ENCODE data around the gene GLI3.

The GLI3 gene

GRCh38 chr7:41976411-41976810 lies 260.6 kb downstream of the GLI3 start:
- in situ Hi-C loops (cut with MboI; ENCODE audit: low pct_unique_long_range_greater_than_20kb, low sequenced_read_pairs, unreplicated experiment): no loop called here
- no peak for DNase-seq (ENCODE audit: low spot score)
- no peak for TF ChIP-seq CTCF (IDR thresholded peaks at IDR 0.05; ENCODE audit: extremely low read depth, insufficient read depth, missing control alignments)

DNA sequence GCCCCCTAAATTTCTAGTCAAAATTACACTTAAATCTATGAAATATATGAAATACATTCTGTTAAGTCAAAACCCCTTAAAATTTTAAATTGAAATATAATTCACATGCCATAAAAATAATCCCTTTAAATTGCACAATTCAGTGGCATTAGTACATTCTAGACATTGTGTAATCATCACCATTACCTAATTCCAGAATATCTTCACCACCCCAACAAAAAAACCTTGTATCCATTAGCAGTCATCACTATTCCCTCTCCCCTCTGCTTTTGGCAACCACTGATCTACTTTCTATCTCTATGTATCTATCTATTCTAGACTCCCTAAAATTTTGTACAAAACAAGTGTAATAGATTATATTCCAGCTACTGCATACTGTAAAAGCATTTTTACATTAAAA lies 261.2 kb downstream of the GLI3 start:
- DNase-seq (ENCODE audit: low spot score): no peak
- TF ChIP-seq CTCF (IDR thresholded peaks at IDR 0.05; ENCODE audit: extremely low read depth, insufficient read depth, missing control alignments): no peak
- in situ Hi-C loops (cut with MboI; ENCODE audit: low pct_unique_long_range_greater_than_20kb, low sequenced_read_pairs, unreplicated experiment): no loop called here

DNA sequence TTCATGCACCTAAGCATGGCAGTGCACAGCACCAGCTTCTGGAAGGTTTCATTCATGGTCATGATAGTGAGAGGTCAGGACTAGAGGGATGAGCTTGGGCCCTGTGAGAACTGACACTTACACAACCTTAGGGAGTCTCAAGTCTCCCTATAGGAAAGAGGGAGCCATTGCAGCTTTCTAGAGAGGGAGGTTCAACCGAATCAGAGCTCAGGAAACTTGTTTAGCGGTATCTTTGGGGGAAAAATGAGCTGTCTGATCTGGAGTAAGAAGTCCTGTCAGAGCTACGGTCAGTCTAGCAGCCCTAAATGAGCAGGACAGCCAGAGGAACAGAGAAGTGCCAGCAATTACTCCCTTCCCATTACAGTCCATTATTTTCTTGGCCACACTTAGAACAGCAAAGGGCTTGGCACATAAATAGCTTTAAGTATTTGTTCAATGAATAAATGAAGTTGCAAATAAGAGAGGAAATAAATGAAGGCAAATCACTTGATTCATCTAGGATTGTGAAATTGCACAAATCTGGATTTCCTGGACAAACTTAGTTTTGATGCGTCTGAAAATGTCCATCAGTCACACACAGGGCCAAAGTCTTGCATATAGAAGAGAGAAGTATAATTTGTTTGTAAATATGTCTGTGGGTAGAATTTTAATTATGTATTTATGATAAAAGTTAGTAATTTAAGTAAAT lies 262.0 kb downstream of the GLI3 start:
- DNase-seq (ENCODE audit: low spot score): no peak
- TF ChIP-seq CTCF (IDR thresholded peaks at IDR 0.05; ENCODE audit: extremely low read depth, insufficient read depth, missing control alignments): no peak
- in situ Hi-C loops (cut with MboI; ENCODE audit: low pct_unique_long_range_greater_than_20kb, low sequenced_read_pairs, unreplicated experiment): no loop called here

- TF ChIP-seq CTCF (IDR thresholded peaks at IDR 0.05; ENCODE audit: extremely low read depth, insufficient read depth, missing control alignments): no peak
- no peak for DNase-seq (ENCODE audit: low spot score)
- in situ Hi-C loops (cut with MboI; ENCODE audit: low pct_unique_long_range_greater_than_20kb, low sequenced_read_pairs, unreplicated experiment): no loop called here
These were observed 263.7 kb downstream of the GLI3 start for GRCh38 chr7:41973202-41973730.

GRCh38 chr7:41972776-41973175 lies 264.2 kb downstream of the GLI3 start:
- no peak for DNase-seq (ENCODE audit: low spot score)
- no peak for TF ChIP-seq CTCF (IDR thresholded peaks at IDR 0.05; ENCODE audit: extremely low read depth, insufficient read depth, missing control alignments)
- in situ Hi-C loops (cut with MboI; ENCODE audit: low pct_unique_long_range_greater_than_20kb, low sequenced_read_pairs, unreplicated experiment): no loop called here

DNA sequence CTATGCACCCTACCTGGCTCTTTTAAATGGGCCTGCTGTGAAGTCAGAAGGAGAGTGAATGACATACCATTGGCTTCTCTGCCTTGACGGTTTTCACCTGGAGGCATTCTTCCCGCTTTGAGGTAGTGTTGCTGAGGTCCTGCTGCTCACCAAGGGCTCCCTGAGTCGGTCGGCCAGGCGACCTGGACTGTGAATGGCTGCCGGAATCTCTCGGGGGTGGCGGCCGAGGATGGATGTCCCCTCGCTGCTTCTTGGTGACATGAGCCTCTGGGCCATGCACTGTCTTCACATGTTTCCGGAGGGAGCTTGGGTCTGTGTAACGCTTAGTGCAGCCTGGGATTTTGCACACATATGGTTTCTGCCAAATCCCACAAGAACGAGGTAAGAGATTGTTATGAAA lies 264.7 kb downstream of the GLI3 start:
- no peak for DNase-seq (ENCODE audit: low spot score)
- in situ Hi-C loops (cut with MboI; ENCODE audit: low pct_unique_long_range_greater_than_20kb, low sequenced_read_pairs, unreplicated experiment): no loop called here
- TF ChIP-seq CTCF (IDR thresholded peaks at IDR 0.05; ENCODE audit: extremely low read depth, insufficient read depth, missing control alignments): no peak

All from GM13977 (cell line).